GM19035 (cell line): Measurements from ENCODE around the gene JTB.

Experiments used
- ATAC-seq: cut with Tn5 transposase; IDR thresholded peaks from one replicate; pipeline ENCODE4 v1.9.1; 2021; ENCODE audit not compliant: unreplicated experiment

JTB gene

DNA sequence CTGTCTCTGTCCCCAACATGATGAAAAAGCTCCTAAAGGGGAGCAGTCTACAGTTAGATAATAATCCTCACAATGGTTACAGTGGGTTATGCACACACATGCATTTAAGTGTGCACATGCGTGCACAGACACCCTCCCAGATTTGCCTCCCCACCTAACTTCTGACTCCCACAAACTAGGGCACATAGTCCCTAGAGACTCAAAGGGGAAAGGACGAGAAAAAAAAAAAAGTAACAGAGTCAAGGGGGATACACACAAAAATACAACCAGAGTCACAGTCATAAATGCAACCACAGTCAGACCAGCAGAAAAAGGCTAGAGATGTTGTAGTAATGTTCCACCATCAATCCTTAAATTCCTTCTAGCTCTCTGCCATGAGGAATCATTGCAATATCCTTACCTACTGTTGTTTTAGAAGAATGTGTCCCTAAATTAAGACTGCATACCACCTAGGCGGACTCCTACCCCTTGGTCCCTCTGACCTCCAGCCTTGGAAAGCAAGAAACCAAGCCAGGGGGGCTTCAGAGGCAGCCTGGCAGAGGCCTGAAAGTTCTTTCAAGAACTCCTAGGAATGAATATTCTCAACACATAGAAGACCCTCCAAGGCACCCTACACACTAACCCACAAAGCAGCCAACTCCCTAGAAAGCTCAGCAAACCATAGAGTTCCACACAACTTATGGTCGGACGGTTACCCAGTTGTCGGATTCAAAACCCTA lies 20.3 kb downstream of the JTB start:
- ATAC-seq: no peak

GRCh38 chr1:153954826-153955225 lies 22.6 kb downstream of the JTB start:
- no peak for ATAC-seq

GRCh38 chr1:153953859-153954365 lies 23.6 kb downstream of the JTB start:
- ATAC-seq: no peak

GRCh38 chr1:153951801-153952200 lies 25.7 kb downstream of the JTB start:
- no peak for ATAC-seq

DNA sequence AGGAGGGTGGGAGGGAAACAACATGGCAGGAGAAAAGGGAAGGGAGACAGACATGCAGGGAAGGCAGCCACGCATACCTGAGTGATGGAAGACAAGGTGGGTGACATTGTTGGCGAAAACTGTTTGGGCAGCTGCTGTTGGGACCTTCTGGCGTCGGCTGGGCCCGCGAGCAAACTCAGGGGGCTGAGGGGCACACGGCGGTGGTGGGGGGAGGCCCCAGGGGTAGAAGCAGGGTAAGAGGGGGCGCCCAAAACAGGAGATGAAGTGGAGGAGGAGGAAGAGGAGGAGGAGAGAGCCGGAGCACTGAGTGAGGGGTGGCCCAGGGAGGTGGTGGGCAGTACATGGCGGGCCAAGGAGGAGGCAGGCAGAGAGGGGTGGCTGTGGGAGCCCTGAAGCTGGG lies 26.3 kb downstream of the JTB start:
- ATAC-seq: no peak

GRCh38 chr1:153946622-153947241 lies 30.7 kb downstream of the JTB start, which contains the start of gene DENND4B:
Gene DENND4B, minus strand, starts transcription at chr1:153946718. Its CDS starts 2,344 bp downstream, at chr1:153944374.
- peak; percentile 68 for ATAC-seq

GRCh38 chr1:153945795-153946621 lies 31.5 kb downstream of the JTB start:
- ATAC-seq: peak; percentile 71

DNA sequence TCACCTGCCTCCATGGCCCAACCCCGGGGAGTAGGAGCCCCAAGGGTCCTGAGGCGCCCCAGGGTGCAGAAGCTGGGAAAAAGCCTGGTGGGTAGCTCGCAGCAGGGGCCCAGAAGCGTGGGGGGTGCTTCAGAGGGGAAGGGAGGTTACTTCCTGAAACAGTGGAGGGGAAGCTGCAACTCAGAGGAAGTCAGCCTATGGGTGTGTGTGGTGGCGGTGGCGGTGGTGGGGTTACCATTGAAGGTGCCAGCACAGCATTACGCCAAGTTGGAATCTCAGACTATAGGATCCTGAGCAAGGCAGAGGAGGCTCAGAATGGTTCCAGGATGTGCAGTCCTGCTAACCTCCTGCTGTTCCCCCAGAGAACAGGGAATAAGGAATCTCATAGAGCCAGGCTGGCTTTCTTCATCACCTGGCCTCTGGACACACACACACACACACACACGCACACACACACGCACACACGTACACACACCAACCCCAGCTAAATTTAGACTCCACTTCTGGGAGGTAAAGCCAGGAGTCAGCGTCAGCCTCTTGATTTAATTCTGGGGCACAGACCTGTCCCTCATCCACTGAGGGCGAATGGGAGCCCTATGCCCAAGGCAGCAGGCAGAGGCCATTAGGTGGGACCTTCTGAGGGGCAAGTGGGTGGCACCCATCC lies 32.2 kb downstream of the JTB start:
- peak; percentile 0 for ATAC-seq

DNA sequence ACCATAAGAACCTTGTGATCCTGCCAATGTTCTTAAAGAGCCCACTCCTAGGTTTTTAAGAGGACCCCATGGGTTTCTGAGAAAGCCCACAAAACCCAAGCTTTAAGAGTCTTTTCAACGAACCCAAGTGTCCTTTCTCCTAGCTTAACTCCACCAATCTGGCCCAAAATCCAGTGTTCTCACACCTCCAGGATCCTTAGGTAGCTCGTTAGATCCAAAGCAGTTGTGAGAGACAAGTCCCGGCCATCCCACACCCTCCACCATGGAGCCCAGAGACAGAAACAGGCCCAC lies 32.7 kb downstream of the JTB start:
- no peak for ATAC-seq

- no peak for ATAC-seq
Measured at GRCh38 chr1:153944005-153944826, 33.3 kb downstream of the JTB start.

DNA sequence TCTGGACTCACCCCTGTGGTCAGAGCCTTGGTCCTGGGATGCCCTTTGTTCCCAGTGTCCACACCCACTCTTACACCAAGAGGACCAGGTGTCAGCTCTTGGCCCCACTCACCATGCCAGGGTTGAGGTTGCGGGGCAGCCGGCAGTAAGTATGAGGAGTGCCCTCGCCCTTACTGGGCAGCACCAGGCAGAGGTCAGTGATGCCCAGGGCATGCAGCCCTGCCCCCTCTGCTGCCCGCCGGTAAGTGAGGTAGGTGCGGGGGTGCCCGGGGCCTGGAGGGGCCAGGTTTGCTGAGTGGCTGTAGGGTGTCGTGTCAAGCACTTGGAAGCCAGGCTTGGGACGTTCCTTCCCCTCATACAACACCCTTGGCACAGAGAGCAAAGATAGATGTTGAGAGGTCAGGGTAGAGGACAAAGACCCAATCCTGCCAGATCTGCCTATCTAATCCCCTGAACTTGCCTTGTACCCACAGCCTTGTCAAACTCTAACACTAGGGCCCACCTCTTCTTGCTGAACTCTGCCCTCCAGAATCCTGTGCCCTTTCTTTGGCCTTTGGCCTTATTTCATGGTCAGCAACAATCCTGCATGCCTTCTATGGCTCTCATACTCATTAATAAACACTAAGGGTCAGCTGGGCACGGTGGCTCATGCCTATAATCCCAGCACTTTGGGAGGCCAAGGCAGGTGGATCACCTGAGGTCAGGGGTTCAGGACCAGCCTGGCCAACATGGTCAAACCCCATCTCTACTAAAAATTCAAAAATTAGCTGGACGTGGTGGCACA lies 34.5 kb downstream of the JTB start:
- ATAC-seq: no peak

DNA sequence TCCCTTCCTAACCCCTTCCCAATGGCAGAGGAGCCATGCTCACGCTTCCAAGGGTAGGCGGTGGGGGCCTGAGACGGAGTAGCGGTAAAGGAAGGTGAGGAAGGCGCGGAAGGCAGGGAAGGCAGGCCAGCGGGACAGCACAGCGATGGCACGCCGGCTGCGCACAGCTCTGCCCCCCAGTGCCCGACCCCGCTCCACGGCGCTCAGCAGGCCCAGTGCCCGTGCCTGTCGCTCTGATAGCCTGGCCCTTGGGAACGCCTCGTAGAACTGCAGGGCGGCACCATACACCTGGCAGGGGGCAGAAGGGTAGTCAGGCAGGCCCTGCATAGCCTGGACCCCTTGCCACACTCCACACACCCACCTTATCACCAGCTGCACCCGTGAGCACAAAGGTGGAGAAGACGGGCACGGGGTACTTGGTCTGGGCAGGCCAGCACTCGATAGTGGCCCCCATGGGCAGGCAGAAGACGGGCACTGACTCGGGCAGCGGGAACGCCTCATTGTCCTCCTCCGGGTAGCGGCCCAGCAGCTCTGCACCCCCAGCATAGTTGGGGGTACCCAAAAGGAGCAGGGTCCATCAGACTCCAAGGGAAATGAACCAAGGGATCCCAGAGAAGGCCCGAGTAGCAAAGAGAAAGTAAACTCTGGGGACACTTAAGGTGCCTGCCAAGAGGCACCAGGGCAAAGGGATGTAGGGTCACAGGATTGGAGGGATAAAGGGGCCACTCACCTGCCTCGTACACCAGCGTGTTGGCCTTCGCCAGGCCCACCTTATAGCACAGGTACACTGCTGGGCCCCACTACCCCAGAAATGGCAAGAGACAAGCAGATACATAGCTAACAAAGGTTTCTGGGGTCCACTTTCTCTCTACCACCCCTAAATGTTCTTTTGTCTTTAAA lies 35.4 kb downstream of the JTB start:
- ATAC-seq: no peak

GRCh38 chr1:153940756-153941155 lies 36.7 kb downstream of the JTB start:
- ATAC-seq: no peak

GRCh38 chr1:153939476-153939875 lies 38.0 kb downstream of the JTB start:
- ATAC-seq: no peak

- ATAC-seq: no peak
Measured at GRCh38 chr1:153938996-153939395, 38.5 kb downstream of the JTB start.

DNA sequence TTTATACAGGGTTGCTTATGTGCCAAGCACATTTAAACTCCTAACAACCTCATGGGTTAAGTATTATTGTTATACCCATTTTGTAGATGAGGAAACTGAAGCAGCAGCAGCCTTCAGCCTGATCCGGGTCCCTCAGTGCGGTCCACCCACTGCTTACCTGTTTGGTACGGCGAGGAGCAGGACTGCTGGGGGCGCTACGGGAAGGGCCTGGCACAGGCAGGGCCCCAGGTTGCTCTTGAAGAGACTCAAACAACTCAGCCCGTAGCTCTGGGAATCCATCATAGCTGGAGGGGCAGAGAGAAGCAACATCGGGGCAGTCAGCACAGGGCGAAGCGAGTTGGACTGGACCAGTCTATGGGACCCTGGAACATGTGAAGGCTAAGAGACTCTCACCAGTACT lies 40.1 kb downstream of the JTB start:
- no peak for ATAC-seq

DNA sequence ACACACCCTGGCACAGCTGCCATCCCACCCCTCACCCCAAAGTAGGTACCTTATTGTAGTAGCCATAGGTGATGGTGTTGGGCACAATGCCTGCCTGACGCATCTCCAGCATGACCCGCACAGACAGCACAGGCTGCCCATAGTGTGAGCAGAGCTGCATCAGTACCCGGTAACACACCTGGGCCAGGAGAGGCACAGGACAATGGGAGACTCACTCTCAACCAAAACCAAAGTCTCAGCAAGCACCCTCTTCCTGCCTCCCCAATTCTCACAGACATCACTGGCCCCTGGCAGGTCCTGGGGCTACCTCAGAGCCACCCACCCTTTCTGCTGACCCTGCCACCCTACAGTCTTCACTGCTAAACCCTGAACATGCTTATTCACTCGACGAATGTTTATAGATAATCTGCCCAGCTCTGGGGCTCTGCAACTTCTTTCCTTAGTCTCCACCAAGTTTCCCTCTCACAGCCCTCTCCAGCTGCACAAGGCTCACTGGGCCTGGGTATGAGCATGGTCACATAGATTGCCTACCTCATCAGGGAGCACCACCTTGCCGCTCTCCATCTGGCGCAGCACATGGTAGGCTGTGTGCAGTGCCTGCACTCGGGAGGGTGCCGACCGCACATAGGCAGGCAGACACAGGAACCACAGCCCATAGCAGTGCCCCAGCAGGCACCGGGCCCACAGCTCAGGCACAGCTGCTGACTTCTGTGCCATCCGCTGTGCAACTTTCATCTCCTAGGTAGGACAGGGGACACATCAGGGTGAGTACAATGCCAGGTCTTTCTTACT lies 41.3 kb downstream of the JTB start:
- no peak for ATAC-seq

GRCh38 chr1:153934746-153935145 lies 42.7 kb downstream of the JTB start:
- no peak for ATAC-seq
